SK-N-SH (cell line): Measurements from ENCODE around the gene CD3G. TPM values are rescaled to one million over a fixed set of nuclear protein-coding genes. Genes with fewer than 3 reads are reported as not detected.

Experiments used
- CTCF ChIA-PET: fragments of 300-600, 350-600 bp; formaldehyde crosslinking; extraction: SDS; loops from one replicate; lab custom pipeline; 2021; lab: Yijun Ruan, JAX
- POLR2A ChIA-PET: fragments of 350-600 bp; sonication (Branson Sonifier 250); formaldehyde crosslinking; extraction: SDS; loops from one replicate; lab custom pipeline; 2020; ENCODE audit warnings: antibody characterized with exemption, inconsistent platforms; lab: Yijun Ruan, JAX
- DNase-seq: peaks from one replicate; pipeline ENCODE4 v3.0.0; 2012
- H2AFZ ChIP-seq: fragments of 200-600 bp; sonication (generic); 2 replicates; pipeline ENCODE4 v1.8.1; 2016; ENCODE audit warnings: antibody characterized with exemption, mild to moderate bottlenecking, low read depth
- H3F3A ChIP-seq: fragments of 200-600 bp; sonication (generic); replicated peaks from 2 replicates; pipeline ENCODE3; 2016; ENCODE audit warnings: antibody characterized with exemption, mild to moderate bottlenecking; ENCODE audit not compliant: insufficient read depth
- H3K27ac ChIP-seq, 2 experiments: fragments of 200-500 bp in 1 of 2; fragments of 200-600 bp in 1 of 2; sonication (Bioruptor generic) in 1 of 2; sonication (generic), shearing (Covaris generic) in 1 of 2; 2 replicates each; pipeline versions ENCODE4 v1.5.1 to v1.6.1; 2014 to 2016; ENCODE audit warnings: low read depth in 2 of 2, inconsistent platforms in 1 of 2, low read length in 1 of 2, mild to moderate bottlenecking in 1 of 2, mixed read lengths in 1 of 2
- H3K27me3 ChIP-seq: fragments of 200-600 bp; sonication (generic), shearing (Covaris generic); 2 replicates; pipeline ENCODE4 v1.6.1; 2016; ENCODE audit warnings: mixed run types; ENCODE audit not compliant: insufficient read depth
- H3K36me3 ChIP-seq, 2 experiments: fragments of 200-500 bp in 1 of 2; fragments of 200-600 bp in 1 of 2; sonication (Bioruptor generic) in 1 of 2; sonication (generic) in 1 of 2; replicated peaks in 1 of 2; 2 replicates each; pipeline versions ENCODE3 to v1.5.1; 2014 to 2016; ENCODE audit warnings: low read length in 1 of 2, mild to moderate bottlenecking in 1 of 2; ENCODE audit not compliant: insufficient read depth in 2 of 2, control insufficient read depth in 1 of 2
- H3K4me1 ChIP-seq, 2 experiments: fragments of 200-500 bp in 1 of 2; fragments of 200-600 bp in 1 of 2; sonication (Bioruptor generic) in 1 of 2; sonication (generic), shearing (Covaris generic) in 1 of 2; 2 replicates each; pipeline versions ENCODE4 v1.5.1 to v1.6.1; 2014 to 2016; ENCODE audit warnings: low read depth in 1 of 2, low read length in 1 of 2, mixed run types in 1 of 2; ENCODE audit not compliant: insufficient read depth in 2 of 2, control insufficient read depth in 1 of 2
- H3K4me2 ChIP-seq: fragments of 200-600 bp; sonication (generic), shearing (Covaris generic); 2 replicates; pipeline ENCODE4 v1.6.1; 2017; ENCODE audit warnings: mixed run types
- H3K4me3 ChIP-seq, 2 experiments: fragments of 200-500 bp in 1 of 2; fragments of 200-600 bp in 1 of 2; sonication (Bioruptor generic) in 1 of 2; sonication (generic), shearing (Covaris generic) in 1 of 2; 2 replicates each; pipeline versions ENCODE4 v1.5.1 to v1.8.1; 2014 to 2016; ENCODE audit warnings: low read depth in 2 of 2, inconsistent platforms in 1 of 2, low read length in 1 of 2, mild to moderate bottlenecking in 1 of 2, mixed read lengths in 1 of 2, moderate library complexity in 1 of 2
- H3K79me2 ChIP-seq: fragments of 200-600 bp; sonication (generic); 2 replicates; pipeline ENCODE4 v1.8.1; 2017; ENCODE audit warnings: mild to moderate bottlenecking; ENCODE audit not compliant: insufficient read depth
- H3K9ac ChIP-seq: fragments of 200-600 bp; sonication (generic); 2 replicates; pipeline ENCODE4 v1.6.1; 2017; ENCODE audit warnings: mixed run types
- H3K9me2 ChIP-seq: fragments of 200-600 bp; sonication (generic); 2 replicates; pipeline ENCODE4 v1.6.1; 2017; ENCODE audit warnings: mixed run types
- H3K9me3 ChIP-seq: fragments of 200-600 bp; sonication (generic); 2 replicates; pipeline ENCODE4 v1.6.1; 2017; ENCODE audit warnings: mixed run types, mild to moderate bottlenecking, moderate library complexity
- H4K20me1 ChIP-seq: fragments of 200-600 bp; sonication (generic); 2 replicates; pipeline ENCODE4 v1.6.1; 2017; ENCODE audit warnings: mild to moderate bottlenecking, mixed run types; ENCODE audit not compliant: insufficient read depth
- CHD2 ChIP-seq: fragments of 150-350 bp; IDR thresholded peaks from 2 replicates; pipeline ENCODE4 v1.6.1; 2018; ENCODE audit warnings: low read length; ENCODE audit not compliant: partially characterized antibody
- CTCF ChIP-seq: fragments of 200-600 bp; sonication (generic); IDR thresholded peaks from 2 replicates; pipeline ENCODE4 v1.6.1; 2017; ENCODE audit warnings: antibody characterized with exemption, mild to moderate bottlenecking, moderate library complexity
- ELF1 ChIP-seq: IDR thresholded peaks from 2 replicates; pipeline ENCODE4 v1.4.0; 2012
- FOXM1 ChIP-seq: IDR thresholded peaks from 2 replicates; pipeline ENCODE4 v1.4.0; 2012; ENCODE audit warnings: low read depth, mild to moderate bottlenecking
- IRF3 ChIP-seq: fragments of 150-350 bp; IDR thresholded peaks from 2 replicates; pipeline ENCODE4 v1.6.1; 2016; ENCODE audit warnings: mild to moderate bottlenecking, low read depth, low read length
- NFIC ChIP-seq: IDR thresholded peaks from 2 replicates; pipeline ENCODE4 v1.4.0; 2012; ENCODE audit warnings: borderline replicate concordance
- NRF1 ChIP-seq: IDR thresholded peaks from 2 replicates; pipeline ENCODE4 v1.6.1; 2012; ENCODE audit warnings: low read depth, mild to moderate bottlenecking, low read length
- PBX3 ChIP-seq: IDR thresholded peaks from 2 replicates; pipeline ENCODE4; 2012
- RCOR1 ChIP-seq: fragments of 150-350 bp; IDR thresholded peaks from 2 replicates; pipeline ENCODE4 v1.6.1; 2017; ENCODE audit warnings: antibody characterized with exemption, low read length
- RFX5 ChIP-seq: IDR thresholded peaks from 2 replicates; pipeline ENCODE4 v1.6.1; 2012; ENCODE audit warnings: mild to moderate bottlenecking, improper control_type of control experiment, low read length
- SIN3A ChIP-seq: IDR thresholded peaks from 2 replicates; pipeline ENCODE4 v1.6.1; 2012; ENCODE audit warnings: low read depth, mild to moderate bottlenecking, low read length, moderate library complexity, borderline replicate concordance
- TEAD4 ChIP-seq: IDR thresholded peaks from 2 replicates; pipeline ENCODE4 v1.4.0; 2012; ENCODE audit warnings: mild to moderate bottlenecking, borderline replicate concordance; ENCODE audit not compliant: insufficient read depth
- USF2 ChIP-seq: fragments of 150-350 bp; IDR thresholded peaks from 2 replicates; pipeline ENCODE4 v1.6.1; 2017; ENCODE audit warnings: antibody characterized with exemption, low read length, low read depth, borderline replicate concordance
- YY1 ChIP-seq: IDR thresholded peaks from 2 replicates; pipeline ENCODE4 v1.4.0; 2012; ENCODE audit warnings: low read depth, mild to moderate bottlenecking
- ZBTB33 ChIP-seq: IDR thresholded peaks from 2 replicates; pipeline ENCODE4 v1.4.0; 2012; ENCODE audit warnings: low read depth, borderline replicate concordance
- WGBS: methylation state at CpG from one replicate; pipeline ENCODE4 v1.1.6; 2017; ENCODE audit warnings: low lambda C conversion rate; 5-methylcytosine and 5-hydroxymethylcytosine counted together
- polyA plus RNA-seq, 3 experiments: library from polyadenylated mRNA; depleted of rRNA; stranded (reverse); fragments of >200 nt; gene quantifications; 2 replicates each; pipeline ENCODE4 v1.2.3, GENCODE V29; 2012

CD3G gene
- polyA plus RNA-seq, 1 of the 3 experiments (the other 2 are of a cell fraction), result not detected

- H3K4me2 ChIP-seq, result no peak overlapping the region
- no peaks in the 10 kb centered on the region; the same call in 1 of the 2 replicates for H3K27me3 ChIP-seq
- H3F3A ChIP-seq, result no peaks in the 10 kb centered on the region
- TF ChIP-seq CHD2 (no peak), USF2 (no peak), NFIC (no peak), CTCF (peak; percentile 45), FOXM1 (no peak), RCOR1 (no peak), PBX3 (no peak)
- H3K79me2 ChIP-seq, result no peaks in the 10 kb centered on the region
- H3K36me3 ChIP-seq, result no peaks in the 10 kb centered on the region
- no peak overlapping the region for H3K9ac ChIP-seq
- no peaks in the 10 kb centered on the region for H4K20me1 ChIP-seq
- no peak overlapping the region; a peak in 1 of 4 replicates for H3K4me3 ChIP-seq
- no peaks in the 10 kb centered on the region for H3K4me1 ChIP-seq
- WGBS, result 13% methylated on average over 3 of the region's 3 CpGs
- no peaks in the 10 kb centered on the region for H3K9me3 ChIP-seq
- H3K27ac ChIP-seq, result no peak overlapping the region
- ChIA-PET POLR2A (no interaction called here), CTCF (interaction anchor here (0.6 to 1.4 kb wide), 5 partner anchors 20 to 124 kb away, joined by 3 to 4 read pairs (median 3); no protein-coding TSS in a partner anchor)
- no peak overlapping the region for H2AFZ ChIP-seq
- no peaks in the 10 kb centered on the region for H3K9me2 ChIP-seq
- DNase-seq, result no peak
These were observed 48.2 kb upstream of the CD3G start for GRCh38 chr11:118295815-118296454.

GRCh38 chr11:118301600-118302195, 42.4 kb upstream of the CD3G start:
- Histone ChIP-seq H3K9ac (no peak overlapping the region), H3K4me1 (no peaks in the 10 kb centered on the region), H3K27ac (no peak overlapping the region), H3K4me2 (no peak overlapping the region), H3K4me3 (no peak overlapping the region), H3K27me3 (peaks cover 28% of the 10 kb centered on the region; the same call in 1 of the 2 replicates), H4K20me1 (no peaks in the 10 kb centered on the region), H3K9me2 (no peaks in the 10 kb centered on the region), H2AFZ (no peak overlapping the region), H3K79me2 (no peaks in the 10 kb centered on the region), H3K36me3 (no peaks in the 10 kb centered on the region), H3F3A (no peaks in the 10 kb centered on the region), H3K9me3 (no peaks in the 10 kb centered on the region)
- DNase-seq, result no peak
- CTCF ChIA-PET, result interaction anchor here (0.6 to 1.8 kb wide), 5 partner anchors 14 to 216 kb away, joined by 3 to 5 read pairs (median 3); no protein-coding TSS in a partner anchor
- WGBS, result 1% methylated on average over 7 of the region's 8 CpGs
- POLR2A ChIA-PET, result interaction anchor here (0.6 kb wide), 1 partner anchor 14 kb away, joined by 3 read pairs; no protein-coding TSS in a partner anchor
- no peak for TF ChIP-seq RFX5
- no peak for TF ChIP-seq SIN3A
- no peak for TF ChIP-seq CHD2
- TF ChIP-seq USF2, result no peak
- TF ChIP-seq ELF1, result no peak
- no peak for TF ChIP-seq IRF3
- TF ChIP-seq TEAD4, result no peak
- TF ChIP-seq PBX3, result no peak
- no peak for TF ChIP-seq NRF1
- no peak for TF ChIP-seq ZBTB33
- no peak for TF ChIP-seq YY1
